B cell (primary cell): Measurements from ENCODE around the gene DACH2. TPM values are rescaled to one million over a fixed set of nuclear protein-coding genes. Genes with fewer than 3 reads are reported as not detected.

Source experiments
- ATAC-seq: fragments of 200-7000 bp; cut with Tn5 transposase; one replicate; pipeline ENCODE4 v1.10.0; 2021; ENCODE audit warnings: low read depth, mild to moderate bottlenecking, moderate number of reproducible peaks, moderate library complexity
- CTCF ChIA-PET: fragments of 350-600 bp; sonication (Branson Sonifier 250); formaldehyde crosslinking; loops from one replicate; lab custom pipeline; 2021; ENCODE audit warnings: antibody characterized with exemption, inconsistent platforms; lab: Charles Lee
- POLR2A ChIA-PET: fragments of 350-600 bp; sonication (Branson Sonifier 250); formaldehyde crosslinking; loops from one replicate; lab custom pipeline; 2021; ENCODE audit warnings: antibody characterized with exemption; lab: Charles Lee
- DNase-seq: peaks from one replicate; pipeline ENCODE4 v3.0.0; 2013
- H2AFZ ChIP-seq: 2 replicates; pipeline ENCODE4 v1.6.1; 2012; ENCODE audit warnings: mild to moderate bottlenecking, low read depth, low read length; ENCODE audit not compliant: insufficient read depth, poor library complexity, severe bottlenecking
- H3K27ac ChIP-seq, 2 donors: 1 replicate in 1 of 2; 2 replicates in 1 of 2; pipeline ENCODE4 v1.5.1; 2012 to 2013; ENCODE audit warnings: low read length in 2 of 2, mild to moderate bottlenecking in 2 of 2, moderate library complexity in 1 of 2
- H3K27me3 ChIP-seq, 4 experiments: fragments of 200-600 bp in 1 of 4; sonication (generic) in 1 of 4; replicated peaks in 1 of 4; 1 replicate in 2 of 4; 2 replicates in 2 of 4; pipeline versions ENCODE4 v1.6.1 to v1.7.0; 2013 to 2016; ENCODE audit warnings: low read length in 3 of 4, mild to moderate bottlenecking in 2 of 4, mixed read lengths in 1 of 4, moderate library complexity in 1 of 4; ENCODE audit not compliant: insufficient read depth in 4 of 4, control insufficient read depth in 3 of 4; ENCODE audit errors: control extremely low read depth in 1 of 4
- H3K36me3 ChIP-seq, 2 experiments: replicated peaks in 1 of 2; 1 replicate in 1 of 2; 2 replicates in 1 of 2; pipeline versions ENCODE4 v1.6.1 to v1.7.1; 2013; ENCODE audit warnings: low read length in 1 of 2; ENCODE audit not compliant: insufficient read depth in 2 of 2, control insufficient read depth in 1 of 2; ENCODE audit errors: control extremely low read depth in 1 of 2, extremely low read depth in 1 of 2
- H3K4me1 ChIP-seq, 2 donors: fragments of 200-600 bp in 1 of 2; sonication (generic) in 1 of 2; 1 replicate in 1 of 2; 2 replicates in 1 of 2; pipeline versions ENCODE4 v1.5.1 to v1.6.1; 2013 to 2017; ENCODE audit warnings: low read length in 2 of 2; ENCODE audit not compliant: control insufficient read depth in 2 of 2, insufficient read depth in 2 of 2
- H3K4me2 ChIP-seq: replicated peaks from 2 replicates; pipeline ENCODE3; 2012; ENCODE audit warnings: mild to moderate bottlenecking, low read depth, low read length; ENCODE audit not compliant: poor library complexity, severe bottlenecking
- H3K4me3 ChIP-seq, 5 experiments: fragments of 200-600 bp in 1 of 5; sonication (generic) in 1 of 5; 1 replicate in 3 of 5; 2 replicates in 2 of 5; pipeline versions ENCODE4 v1.5.1 to v1.7.0; 2011 to 2016; ENCODE audit warnings: low read length in 4 of 5, mild to moderate bottlenecking in 4 of 5, low read depth in 2 of 5, control low read depth in 1 of 5, moderate library complexity in 1 of 5; ENCODE audit not compliant: insufficient read depth in 1 of 5; ENCODE audit errors: control extremely low read depth in 1 of 5, extremely low read depth in 1 of 5
- H3K79me2 ChIP-seq: fragments of 200-600 bp; sonication (generic); one replicate; pipeline ENCODE4 v1.6.0; 2016; ENCODE audit warnings: low read length; ENCODE audit not compliant: control insufficient read depth, insufficient read depth
- H3K9ac ChIP-seq: fragments of 200-600 bp; sonication (generic); 2 replicates; pipeline ENCODE4 v1.6.1; 2017; ENCODE audit warnings: mild to moderate bottlenecking, low read length, moderate library complexity
- H3K9me3 ChIP-seq, 3 donors: one replicate each; pipeline versions ENCODE4 v1.6.1 to v1.7.1; 2013; ENCODE audit warnings: low read length in 2 of 3; ENCODE audit not compliant: control insufficient read depth in 2 of 3, insufficient read depth in 1 of 3; ENCODE audit errors: control extremely low read depth in 1 of 3
- H4K20me1 ChIP-seq: 2 replicates; pipeline ENCODE4 v1.6.0; 2012; ENCODE audit warnings: mild to moderate bottlenecking, low read length; ENCODE audit not compliant: insufficient read depth, control insufficient read depth, poor library complexity, severe bottlenecking
- H3K27ac Mint-ChIP-seq: one replicate; pipeline ENCODE4 v1.8.0; 2021; ENCODE audit warnings: mixed read lengths
- H3K27me3 Mint-ChIP-seq: one replicate; pipeline ENCODE4 v1.8.0; 2021; ENCODE audit warnings: mixed read lengths
- H3K4me1 Mint-ChIP-seq: one replicate; pipeline ENCODE4 v1.8.0; 2021; ENCODE audit warnings: mixed read lengths
- H3K4me3 Mint-ChIP-seq: one replicate; pipeline ENCODE4 v1.8.0; 2021; ENCODE audit warnings: mixed read lengths
- H3K9me3 Mint-ChIP-seq: one replicate; pipeline ENCODE4 v1.8.0; 2022; ENCODE audit warnings: mixed read lengths; ENCODE audit not compliant: insufficient read depth
- CTCF ChIP-seq: fragments of 200-600 bp; IDR thresholded peaks from one replicate; pipeline ENCODE4 v1.8.0; 2022; ENCODE audit warnings: antibody characterized with exemption, mild to moderate bottlenecking
- EZH2 ChIP-seq: IDR thresholded peaks from 2 replicates; pipeline ENCODE4 v1.6.1; 2012; ENCODE audit warnings: borderline replicate concordance, low read depth, mild to moderate bottlenecking, moderate library complexity, low read length; ENCODE audit not compliant: insufficient read depth, poor library complexity, severe bottlenecking
- WGBS: methylation state at CpG from one replicate; pipeline ENCODE4 v1.1.5; 2013; ENCODE audit warnings: missing lambda C conversion rate; ENCODE audit not compliant: insufficient coverage; 5-methylcytosine and 5-hydroxymethylcytosine counted together
- intact Hi-C: fragments of 100-400 bp; cut with micrococcal nuclease; formaldehyde crosslinking; loops from one replicate; pipeline ENCODE4 v1.10.0; 2022
- polyA plus RNA-seq: library from polyadenylated mRNA; depleted of rRNA; stranded (reverse); fragments of >200 nt; gene quantifications from 2 replicates; pipeline ENCODE4 v1.2.3, GENCODE V29; 2012
- total RNA-seq, 2 donors: library from RNA; stranded (reverse); fragments of 120-200 nt in 1 of 2; gene quantifications; 1 replicate in 1 of 2; 2 replicates in 1 of 2; pipeline versions ENCODE4 v1.2.3 to v1.2.4, GENCODE V29; 2013 to 2022

The DACH2 gene
- total and polyA plus RNA-seq, 2 donors (not counting 1 experiment from before 2014, with no cell fraction given) = 0.07 TPM; not detected in 1

DNA sequence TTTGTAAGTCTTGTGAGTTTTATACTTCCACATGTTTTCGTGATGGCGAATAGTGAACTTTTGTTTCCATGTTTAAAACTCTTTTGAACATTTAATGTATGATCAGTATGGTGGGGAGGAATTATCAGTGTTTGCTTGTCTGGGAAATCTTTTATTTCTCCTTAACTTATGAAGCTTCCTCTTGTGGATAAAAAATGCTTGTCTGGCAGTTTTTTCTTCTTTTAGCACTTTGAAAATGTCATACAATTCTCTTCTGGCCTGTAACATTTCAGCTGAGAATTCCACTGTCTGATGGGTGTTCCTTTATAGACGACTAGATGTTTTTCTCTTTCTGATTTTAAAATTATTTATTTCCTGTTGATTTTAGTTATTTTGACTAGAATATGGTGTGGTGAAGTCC lies 576.0 kb downstream of the DACH2 start:
- ChIA-PET POLR2A (no interaction called here), CTCF (no interaction called here)
- Mint-ChIP-seq H3K27me3 (no peaks in the 10 kb centered on the region), H3K4me1 (no peaks in the 10 kb centered on the region), H3K27ac (no peak overlapping the region), H3K9me3 (no peaks in the 10 kb centered on the region), H3K4me3 (no peak overlapping the region)
- ATAC-seq (no peak), DNase-seq (no peak)
- Histone ChIP-seq H3K4me2 (no peak overlapping the region), H3K4me3 (no peak overlapping the region), H3K27me3 (no peaks in the 10 kb centered on the region), H3K79me2 (no peaks in the 10 kb centered on the region), H3K27ac (no peak overlapping the region), H3K4me1 (no peaks in the 10 kb centered on the region), H3K9ac (no peak overlapping the region), H4K20me1 (no peaks in the 10 kb centered on the region), H3K36me3 (no peaks in the 10 kb centered on the region), H3K9me3 (peaks cover 0 to 6% (median 0%) of the 10 kb centered on the region in 3 donors), H2AFZ (no peak overlapping the region)
- intact Hi-C loops = no loop called here
- TF ChIP-seq CTCF = no peak
- TF ChIP-seq EZH2 = no peak
- WGBS = no CpG with 5 or more reads among the region's 3 CpGs

GRCh38 chrX:86747091-86747490 lies 598.8 kb downstream of the DACH2 start:
- Histone ChIP-seq H3K4me3 (no peak overlapping the region), H3K4me2 (no peak overlapping the region), H3K27me3 (no peaks in the 10 kb centered on the region), H3K36me3 (no peaks in the 10 kb centered on the region), H3K4me1 (no peaks in the 10 kb centered on the region), H3K9ac (no peak overlapping the region), H3K9me3 (no peaks in the 10 kb centered on the region), H4K20me1 (no peaks in the 10 kb centered on the region), H3K79me2 (no peaks in the 10 kb centered on the region), H3K27ac (no peak overlapping the region), H2AFZ (no peak overlapping the region)
- ATAC-seq = no peak
- POLR2A ChIA-PET = no interaction called here
- Mint-ChIP-seq H3K4me3 (no peak overlapping the region), H3K27ac (no peak overlapping the region), H3K4me1 (no peaks in the 10 kb centered on the region), H3K9me3 (no peaks in the 10 kb centered on the region), H3K27me3 (no peaks in the 10 kb centered on the region)
- no peak for DNase-seq
- intact Hi-C loops = no loop called here
- CTCF ChIA-PET = no interaction called here
- no CpG with 5 or more reads among the region's 3 CpGs for WGBS
- TF ChIP-seq EZH2 (no peak), CTCF (no peak)
